ENCODE results near the gene OR10V1. TPM values are rescaled to one million over a fixed set of nuclear protein-coding genes. Genes with fewer than 3 reads are reported as not detected.

OR10V1 gene
- total and polyA plus RNA-seq, 4 donors: not detected

- 17 to 24% methylated on average over 1 of the region's 1 CpG for WGBS, 2 donors
- Histone ChIP-seq H3K36me3 (ENCODE audit: control insufficient read depth in 4 of 4, insufficient read depth in 4 of 4, low read length in 4 of 4) (peaks cover 4 to 28% (median 9%) of the 10 kb centered on the region in 4 donors), H3K4me3 (no peak overlapping the region), H3K9me3 (ENCODE audit: control insufficient read depth in 4 of 4, insufficient read depth in 3 of 4, low read length in 3 of 4) (no peaks in the 10 kb centered on the region), H3K4me1 (ENCODE audit: control insufficient read depth in 5 of 5, insufficient read depth in 5 of 5, low read length in 5 of 5) (peaks cover 0 to 20% (median 7%) of the 10 kb centered on the region in 5 donors), H3K27ac (ENCODE audit: low read depth in 1 of 2, low read length in 1 of 2) (no peak overlapping the region), H3K27me3 (ENCODE audit: control insufficient read depth in 3 of 3, insufficient read depth in 3 of 3, low read length in 2 of 3) (no peaks in the 10 kb centered on the region), H3K9ac (ENCODE audit: insufficient read depth in 1 of 2, low read length in 2 of 2) (no peak overlapping the region)
- no peak for ATAC-seq (ENCODE audit: insufficient read depth, low FRiP score)
- DNase-seq: peak in 2 of 3 donors; percentile 8 to 10
- TF ChIP-seq CTCF (IDR thresholded peaks at IDR 0.05; ENCODE audit: control extremely low read depth, extremely low read depth): no peak
Observed at GRCh38 chr11:59666969-59667368, 46.7 kb downstream of the OR10V1 start.

Other genes starting within 250 kb of the OR10V1 start
- gene OR4D10, start 240.5 kb downstream of the OR10V1 start, total RNA-seq: not detected
- gene OR4D10, start 240.5 kb downstream of the OR10V1 start, polyA plus RNA-seq: not detected
- gene OR4D11, start 210.3 kb downstream of the OR10V1 start, total RNA-seq: not detected
- not detected for gene OR4D11, start 210.3 kb downstream of the OR10V1 start, polyA plus RNA-seq
- not detected for gene OR4D9, start 202.3 kb downstream of the OR10V1 start, total RNA-seq
- gene OR4D9, start 202.3 kb downstream of the OR10V1 start, polyA plus RNA-seq: not detected
- 10 to 100 TPM; 39.1 to 41.9 TPM for gene OSBP, start 98.1 kb downstream of the OR10V1 start, total RNA-seq
- 10 to 100 TPM; 12.0 to 21.2 TPM for gene OSBP, start 98.1 kb downstream of the OR10V1 start, polyA plus RNA-seq
- gene PATL1, start 44.8 kb downstream of the OR10V1 start, total RNA-seq: 10 to 100 TPM; 23.1 to 29.3 TPM
- 10 to 100 TPM; 12.8 to 28.8 TPM for gene PATL1, start 44.8 kb downstream of the OR10V1 start, polyA plus RNA-seq
- 10 to 100 TPM; 48.1 to 61.5 TPM for gene STX3, start 41.5 kb upstream of the OR10V1 start, total RNA-seq
- gene STX3, start 41.5 kb upstream of the OR10V1 start, polyA plus RNA-seq: 10 to 100 TPM; 38.9 to 46.0 TPM
- gene MRPL16, start 96.9 kb upstream of the OR10V1 start, total RNA-seq: 10 to 100 TPM; 38.2 to 39.4 TPM
- gene MRPL16, start 96.9 kb upstream of the OR10V1 start, polyA plus RNA-seq: 10 to 100 TPM; 40.9 to 54.1 TPM
- gene CBLIF, start 131.7 kb upstream of the OR10V1 start, total RNA-seq: not detected
- not detected for gene CBLIF, start 131.7 kb upstream of the OR10V1 start, polyA plus RNA-seq
- 1 to 10 TPM; 3.0 to 4.4 TPM for gene TCN1, start 152.6 kb upstream of the OR10V1 start, total RNA-seq
- 1 to 10 TPM in 1 of 2 donors, under 1 TPM in 1; 0.43 to 4.9 TPM for gene TCN1, start 152.6 kb upstream of the OR10V1 start, polyA plus RNA-seq
- not detected for gene OOSP3, start 164.9 kb upstream of the OR10V1 start, total RNA-seq
- under 1 TPM; 0.08 to 0.14 TPM for gene OOSP3, start 164.9 kb upstream of the OR10V1 start, polyA plus RNA-seq
- gene OOSP1, start 224.6 kb upstream of the OR10V1 start, total RNA-seq: not detected
- not detected for gene OOSP1, start 224.6 kb upstream of the OR10V1 start, polyA plus RNA-seq